HepG2 (cell line): ENCODE data around the gene CYP4F2. TPM values are rescaled to one million over a fixed set of nuclear protein-coding genes. Genes with fewer than 3 reads are reported as not detected.
A peak's percentile ranks its signal among the peaks of the same experiment; 100 is the strongest.

Source experiments
- CEBPB ChIP-seq: IDR thresholded peaks from 2 replicates; pipeline ENCODE4 v1.6.1; 2011; ENCODE audit warnings: low read depth, low read length, improper control_type of control experiment, borderline replicate concordance
- ELF3 ChIP-seq: IDR thresholded peaks from 2 replicates; pipeline ENCODE4 v1.6.1; 2016; ENCODE audit warnings: missing genetic modification reagents, missing compliant biosample characterization
- ERF ChIP-seq: IDR thresholded peaks from 2 replicates; pipeline ENCODE4 v1.6.1; 2018; ENCODE audit warnings: missing biosample characterization, missing genetic modification reagents
- IRF2 ChIP-seq: IDR thresholded peaks from 2 replicates; pipeline ENCODE4 v1.6.1; 2018; ENCODE audit warnings: missing genetic modification reagents, missing compliant biosample characterization
- JUN ChIP-seq: sonication (generic); formaldehyde crosslinking; IDR thresholded peaks from 2 replicates; pipeline ENCODE4 v1.4.0; 2020; ENCODE audit warnings: mild to moderate bottlenecking, missing genetic modification reagents
- LCORL ChIP-seq, 2 experiments: fragments of 450-650 bp in 1 of 2; sonication (generic) in 1 of 2; formaldehyde crosslinking in 1 of 2; IDR thresholded peaks; 2 replicates each; pipeline versions ENCODE4 v1.5.0 to v1.6.1; 2017 to 2020; ENCODE audit warnings: antibody characterized with exemption in 1 of 2, missing genetic modification reagents in 1 of 2
- SAP130 ChIP-seq: IDR thresholded peaks from 2 replicates; pipeline ENCODE4 v1.6.1; 2016; ENCODE audit warnings: low read depth
- ZBTB14 ChIP-seq: sonication (generic); formaldehyde crosslinking; IDR thresholded peaks from 2 replicates; pipeline ENCODE4 v1.4.0; 2020; ENCODE audit warnings: missing genetic modification reagents
- ZFP91 ChIP-seq: sonication (generic); formaldehyde crosslinking; IDR thresholded peaks from 2 replicates; pipeline ENCODE4 v1.9.0; 2022; ENCODE audit warnings: missing genetic modification reagents, mild to moderate bottlenecking, borderline replicate concordance
- ZNF260 ChIP-seq: sonication (generic); formaldehyde crosslinking; IDR thresholded peaks from 2 replicates; pipeline ENCODE4 v1.4.0; 2020; ENCODE audit warnings: missing genetic modification reagents, low read depth, mild to moderate bottlenecking, borderline replicate concordance
- ZNF350 ChIP-seq: sonication (generic); formaldehyde crosslinking; IDR thresholded peaks from 2 replicates; pipeline ENCODE4 v1.4.0; 2020; ENCODE audit warnings: mild to moderate bottlenecking, low read depth, missing genetic modification reagents, borderline replicate concordance
- ZNF816 ChIP-seq: sonication (generic); formaldehyde crosslinking; IDR thresholded peaks from 2 replicates; pipeline ENCODE4 v1.8.0; 2022; ENCODE audit warnings: missing genetic modification reagents, mild to moderate bottlenecking, borderline replicate concordance
- ZNF878 ChIP-seq: sonication (generic); formaldehyde crosslinking; IDR thresholded peaks from 2 replicates; pipeline ENCODE4 v1.8.1; 2023; ENCODE audit warnings: mild to moderate bottlenecking, missing genetic modification reagents, moderate library complexity
- ZSCAN21 ChIP-seq: sonication (generic); formaldehyde crosslinking; IDR thresholded peaks from 2 replicates; pipeline ENCODE4 v1.8.0; 2022; ENCODE audit warnings: mild to moderate bottlenecking, missing genetic modification reagents, moderate library complexity, borderline replicate concordance
- polyA plus RNA-seq, 8 experiments: library from polyadenylated mRNA; depleted of rRNA in 3 of 8; stranded (reverse) in 7 of 8; unstranded in 1 of 8; fragments of >200 nt; fragmentation: Illumina TruSeq in 4 of 8; extraction: Trizol in 4 of 8; gene quantifications; 2 replicates each; pipeline versions ENCODE4 v1.2.1 to v1.2.3, GENCODE V29; 2011 to 2016; ENCODE audit warnings: low read depth in 4 of 8, missing spikeins in 1 of 8, mixed read lengths in 1 of 8; ENCODE audit not compliant: insufficient read depth in 1 of 8
- total RNA-seq, 5 experiments: library from RNA; depleted of rRNA; stranded (reverse); fragments of >200 nt; fragmentation: Illumina TruSeq; extraction: Trizol; gene quantifications; 2 replicates each; pipeline ENCODE4 v1.2.3, GENCODE V29; 2016; ENCODE audit warnings: low read depth in 1 of 5
- TF ChIP-seq, protein P1 (sequence below): IDR thresholded peaks from 2 replicates; pipeline ENCODE4 v1.6.1; 2012; ENCODE audit warnings: low read depth, low read length, improper control_type of control experiment
- TF ChIP-seq, protein P2 (sequence below): sonication (generic); formaldehyde crosslinking; IDR thresholded peaks from 2 replicates; pipeline ENCODE4 v1.8.0; 2022; ENCODE audit warnings: missing genetic modification reagents, mild to moderate bottlenecking, moderate library complexity, borderline replicate concordance
- TF ChIP-seq, protein P3 (sequence below): sonication (generic); formaldehyde crosslinking; IDR thresholded peaks from 2 replicates; pipeline ENCODE4 v1.4.0; 2020; ENCODE audit warnings: mild to moderate bottlenecking, missing genetic modification reagents, borderline replicate concordance

CYP4F2 gene
- total and polyA plus RNA-seq, 2 of the 13 experiments (the other 11 are each of a cell fraction or from before 2014, with no cell fraction given), result 3.7 to 3.9 TPM

DNA sequence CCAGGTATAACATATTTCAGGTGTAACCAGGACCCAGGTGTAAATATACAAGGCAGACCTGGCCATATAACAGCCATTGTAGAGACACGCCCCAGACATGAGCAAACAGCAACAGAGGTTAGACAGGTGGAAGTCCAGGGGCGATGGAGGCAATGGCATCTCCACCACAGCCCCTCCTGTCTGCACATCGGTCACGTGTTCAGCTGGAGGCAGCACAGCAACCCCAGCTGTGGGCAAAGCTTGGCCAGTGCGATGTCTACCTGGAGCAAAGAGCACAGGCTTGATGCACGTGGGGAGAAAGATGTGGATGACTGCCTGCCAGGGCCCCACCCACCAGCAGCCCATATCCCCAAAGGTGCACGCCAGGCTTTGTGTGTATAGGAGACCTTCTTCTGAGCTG lies 4.4 kb downstream of the CYP4F2 start (continued):
- TF ChIP-seq ZBTB14 (CRISPR knock-in tag), result no peak
- TF ChIP-seq ZSCAN21 (CRISPR knock-in tag), result no peak
- no peak for TF ChIP-seq ZFP91 (CRISPR knock-in tag)
- TF ChIP-seq, protein P1, sequence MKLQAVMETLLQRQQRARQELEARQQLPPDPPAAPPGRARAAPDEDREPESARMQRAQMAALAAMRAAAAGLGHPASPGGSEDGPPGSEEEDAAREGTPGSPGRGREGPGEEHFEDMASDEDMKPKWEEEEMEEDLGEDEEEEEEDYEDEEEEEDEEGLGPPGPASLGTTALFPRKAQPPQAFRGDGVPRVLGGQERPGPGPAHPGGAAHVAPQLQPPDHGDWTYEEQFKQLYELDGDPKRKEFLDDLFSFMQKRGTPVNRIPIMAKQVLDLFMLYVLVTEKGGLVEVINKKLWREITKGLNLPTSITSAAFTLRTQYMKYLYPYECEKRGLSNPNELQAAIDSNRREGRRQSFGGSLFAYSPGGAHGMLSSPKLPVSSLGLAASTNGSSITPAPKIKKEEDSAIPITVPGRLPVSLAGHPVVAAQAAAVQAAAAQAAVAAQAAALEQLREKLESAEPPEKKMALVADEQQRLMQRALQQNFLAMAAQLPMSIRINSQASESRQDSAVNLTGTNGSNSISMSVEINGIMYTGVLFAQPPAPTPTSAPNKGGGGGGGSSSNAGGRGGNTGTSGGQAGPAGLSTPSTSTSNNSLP, result no peak
- no peak for TF ChIP-seq ZNF816
- no peak for TF ChIP-seq LCORL (IDR thresholded peaks at IDR 0.05)
- TF ChIP-seq LCORL (CRISPR knock-in tag; IDR thresholded peaks at IDR 0.05), result no peak
- TF ChIP-seq JUN (CRISPR knock-in tag), result no peak
- TF ChIP-seq, protein P2, sequence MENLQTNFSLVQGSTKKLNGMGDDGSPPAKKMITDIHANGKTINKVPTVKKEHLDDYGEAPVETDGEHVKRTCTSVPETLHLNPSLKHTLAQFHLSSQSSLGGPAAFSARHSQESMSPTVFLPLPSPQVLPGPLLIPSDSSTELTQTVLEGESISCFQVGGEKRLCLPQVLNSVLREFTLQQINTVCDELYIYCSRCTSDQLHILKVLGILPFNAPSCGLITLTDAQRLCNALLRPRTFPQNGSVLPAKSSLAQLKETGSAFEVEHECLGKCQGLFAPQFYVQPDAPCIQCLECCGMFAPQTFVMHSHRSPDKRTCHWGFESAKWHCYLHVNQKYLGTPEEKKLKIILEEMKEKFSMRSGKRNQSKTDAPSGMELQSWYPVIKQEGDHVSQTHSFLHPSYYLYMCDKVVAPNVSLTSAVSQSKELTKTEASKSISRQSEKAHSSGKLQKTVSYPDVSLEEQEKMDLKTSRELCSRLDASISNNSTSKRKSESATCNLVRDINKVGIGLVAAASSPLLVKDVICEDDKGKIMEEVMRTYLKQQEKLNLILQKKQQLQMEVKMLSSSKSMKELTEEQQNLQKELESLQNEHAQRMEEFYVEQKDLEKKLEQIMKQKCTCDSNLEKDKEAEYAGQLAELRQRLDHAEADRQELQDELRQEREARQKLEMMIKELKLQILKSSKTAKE (CRISPR knock-in tag), result no peak
- TF ChIP-seq ZNF350, result no peak
- 0 out of 2 replicates have a peak, but pooled peaks have one; percentile 27 for TF ChIP-seq SAP130 (CRISPR knock-in tag)
- TF ChIP-seq CEBPB, result no peak
- TF ChIP-seq IRF2 (CRISPR knock-in tag), result no peak
- no peak for TF ChIP-seq ERF
- TF ChIP-seq ZNF260 (CRISPR knock-in tag), result no peak
- TF ChIP-seq, protein P3, sequence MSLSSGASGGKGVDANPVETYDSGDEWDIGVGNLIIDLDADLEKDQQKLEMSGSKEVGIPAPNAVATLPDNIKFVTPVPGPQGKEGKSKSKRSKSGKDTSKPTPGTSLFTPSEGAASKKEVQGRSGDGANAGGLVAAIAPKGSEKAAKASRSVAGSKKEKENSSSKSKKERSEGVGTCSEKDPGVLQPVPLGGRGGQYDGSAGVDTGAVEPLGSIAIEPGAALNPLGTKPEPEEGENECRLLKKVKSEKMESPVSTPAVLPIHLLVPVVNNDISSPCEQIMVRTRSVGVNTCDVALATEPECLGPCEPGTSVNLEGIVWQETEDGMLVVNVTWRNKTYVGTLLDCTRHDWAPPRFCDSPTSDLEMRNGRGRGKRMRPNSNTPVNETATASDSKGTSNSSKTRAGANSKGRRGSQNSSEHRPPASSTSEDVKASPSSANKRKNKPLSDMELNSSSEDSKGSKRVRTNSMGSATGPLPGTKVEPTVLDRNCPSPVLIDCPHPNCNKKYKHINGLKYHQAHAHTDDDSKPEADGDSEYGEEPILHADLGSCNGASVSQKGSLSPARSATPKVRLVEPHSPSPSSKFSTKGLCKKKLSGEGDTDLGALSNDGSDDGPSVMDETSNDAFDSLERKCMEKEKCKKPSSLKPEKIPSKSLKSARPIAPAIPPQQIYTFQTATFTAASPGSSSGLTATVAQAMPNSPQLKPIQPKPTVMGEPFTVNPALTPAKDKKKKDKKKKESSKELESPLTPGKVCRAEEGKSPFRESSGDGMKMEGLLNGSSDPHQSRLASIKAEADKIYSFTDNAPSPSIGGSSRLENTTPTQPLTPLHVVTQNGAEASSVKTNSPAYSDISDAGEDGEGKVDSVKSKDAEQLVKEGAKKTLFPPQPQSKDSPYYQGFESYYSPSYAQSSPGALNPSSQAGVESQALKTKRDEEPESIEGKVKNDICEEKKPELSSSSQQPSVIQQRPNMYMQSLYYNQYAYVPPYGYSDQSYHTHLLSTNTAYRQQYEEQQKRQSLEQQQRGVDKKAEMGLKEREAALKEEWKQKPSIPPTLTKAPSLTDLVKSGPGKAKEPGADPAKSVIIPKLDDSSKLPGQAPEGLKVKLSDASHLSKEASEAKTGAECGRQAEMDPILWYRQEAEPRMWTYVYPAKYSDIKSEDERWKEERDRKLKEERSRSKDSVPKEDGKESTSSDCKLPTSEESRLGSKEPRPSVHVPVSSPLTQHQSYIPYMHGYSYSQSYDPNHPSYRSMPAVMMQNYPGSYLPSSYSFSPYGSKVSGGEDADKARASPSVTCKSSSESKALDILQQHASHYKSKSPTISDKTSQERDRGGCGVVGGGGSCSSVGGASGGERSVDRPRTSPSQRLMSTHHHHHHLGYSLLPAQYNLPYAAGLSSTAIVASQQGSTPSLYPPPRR (CRISPR knock-in tag), result 0 out of 2 replicates have a peak, but pooled peaks have one; percentile 17
- no peak for TF ChIP-seq ZNF878
- TF ChIP-seq ELF3 (CRISPR knock-in tag), result no peak
